PC-9 (cell line): ENCODE data around the gene DNASE1L3. TPM values are rescaled to one million over a fixed set of nuclear protein-coding genes. Genes with fewer than 3 reads are reported as not detected.
A peak's percentile ranks its signal among the peaks of the same experiment; 100 is the strongest.

Experiments used
- BruUV-seq: library from RNA; stranded (reverse); fragments of 400-500 nt; replicated peaks from 2 replicates; lab custom pipeline; 2021; lab: Mats Ljungman, UMichigan
- CTCF ChIA-PET: fragments of 300-600 bp; sonication (Branson Sonifier 250); formaldehyde crosslinking; loops from one replicate; lab custom pipeline; 2022; ENCODE audit warnings: antibody characterized with exemption; lab: Charles Lee
- POLR2A ChIA-PET: fragments of 300-600 bp; sonication (Branson Sonifier 250); formaldehyde crosslinking; loops from one replicate; lab custom pipeline; 2022; ENCODE audit warnings: antibody characterized with exemption; ENCODE audit not compliant: unreplicated experiment; lab: Charles Lee
- DNase-seq, 2 experiments: peaks; one replicate each; pipeline versions ENCODE4 v3.0.0 to v3.0.0-alpha.2; 2015 to 2022; ENCODE audit warnings: mixed read lengths in 1 of 2
- H2AFZ ChIP-seq: fragments of 200-600 bp; sonication (generic); 2 replicates; pipeline ENCODE4 v1.8.1; 2017; ENCODE audit warnings: antibody characterized with exemption
- H3F3A ChIP-seq: fragments of 200-600 bp; sonication (generic); 2 replicates; pipeline ENCODE4 v1.8.1; 2017; ENCODE audit warnings: antibody characterized with exemption, mild to moderate bottlenecking, low read depth; ENCODE audit not compliant: insufficient read depth
- H3K27ac ChIP-seq: fragments of 200-600 bp; sonication (generic); 2 replicates; pipeline ENCODE4 v1.6.1; 2016; ENCODE audit warnings: mixed run types
- H3K27me3 ChIP-seq: fragments of 200-600 bp; sonication (generic); 2 replicates; pipeline ENCODE4 v1.6.1; 2016; ENCODE audit warnings: low read depth, mixed run types; ENCODE audit not compliant: insufficient read depth
- H3K36me3 ChIP-seq: fragments of 200-600 bp; sonication (generic); 2 replicates; pipeline ENCODE4 v1.6.1; 2016; ENCODE audit warnings: low read depth, mixed run types
- H3K4me1 ChIP-seq: fragments of 200-600 bp; sonication (generic); replicated peaks from 2 replicates; pipeline ENCODE4 v1.6.1; 2016; ENCODE audit warnings: mixed run types; ENCODE audit not compliant: insufficient read depth
- H3K4me2 ChIP-seq: fragments of 200-600 bp; sonication (generic); 2 replicates; pipeline ENCODE4 v1.6.1; 2017; ENCODE audit warnings: mixed run types
- H3K4me3 ChIP-seq: fragments of 200-600 bp; sonication (generic); 2 replicates; pipeline ENCODE4 v1.6.1; 2016; ENCODE audit warnings: mixed run types
- H3K79me2 ChIP-seq: fragments of 200-600 bp; sonication (generic); 2 replicates; pipeline ENCODE4 v1.6.1; 2017; ENCODE audit warnings: low read depth, mixed run types
- H3K9me2 ChIP-seq: fragments of 200-600 bp; sonication (generic); 2 replicates; pipeline ENCODE4 v1.8.1; 2017; ENCODE audit warnings: mild to moderate bottlenecking; ENCODE audit not compliant: insufficient read depth
- H3K9me3 ChIP-seq: fragments of 200-600 bp; sonication (generic); 2 replicates; pipeline ENCODE4 v1.8.1; 2016; ENCODE audit warnings: low read depth; ENCODE audit not compliant: insufficient read depth
- H4K20me1 ChIP-seq: fragments of 200-600 bp; sonication (generic); 2 replicates; pipeline ENCODE4 v1.8.1; 2017; ENCODE audit not compliant: insufficient read depth
- CTCF ChIP-seq: fragments of 200-600 bp; sonication (generic); conservative IDR thresholded peaks from 2 replicates; pipeline ENCODE4 v1.6.1; 2017; ENCODE audit warnings: mixed run types, antibody characterized with exemption, mild to moderate bottlenecking, moderate library complexity
- EZH2 ChIP-seq: fragments of 200-600 bp; sonication (generic); IDR thresholded peaks from 2 replicates; pipeline ENCODE4 v1.8.0; 2017; ENCODE audit warnings: antibody characterized with exemption, low read depth
- intact Hi-C: fragments of 100-400 bp; cut with micrococcal nuclease; formaldehyde crosslinking; loops from one replicate; pipeline ENCODE4 v1.10.0; 2022; ENCODE audit not compliant: unreplicated experiment
- total RNA-seq: library from RNA; stranded (reverse); gene quantifications from 2 replicates; pipeline ENCODE4 v1.2.3, GENCODE V29; 2021

The DNASE1L3 gene
- total RNA-seq, 1 experiment from 2014 or later: not detected

- peaks cover 62% of the 10 kb centered on the region for H3K36me3 ChIP-seq
- H4K20me1 ChIP-seq: no peaks in the 10 kb centered on the region; the same call in 1 of the 2 replicates
- intact Hi-C loops: no loop called here
- no peaks in the 10 kb centered on the region for H3K9me3 ChIP-seq
- BruUV-seq: no TSS peak
- no peaks in the 10 kb centered on the region for H3K79me2 ChIP-seq
- no peak overlapping the region for H3K4me3 ChIP-seq
- no peaks in the 10 kb centered on the region for H3K27me3 ChIP-seq
- no peak overlapping the region for H3K27ac ChIP-seq
- peaks cover 20% of the 10 kb centered on the region for H3K4me1 ChIP-seq
- POLR2A ChIA-PET: interaction anchor here (0.6 kb wide), 1 partner anchor 116 kb away, joined by 5 read pairs; no protein-coding TSS in a partner anchor
- DNase-seq: no peak
- H3K9me2 ChIP-seq: no peaks in the 10 kb centered on the region
- H3F3A ChIP-seq: peaks cover 56% of the 10 kb centered on the region; the same call in 1 of the 2 replicates
- CTCF ChIA-PET: no interaction called here
- TF ChIP-seq CTCF: no peak
- TF ChIP-seq EZH2: no peak
- no peak overlapping the region for H3K4me2 ChIP-seq
- no peak overlapping the region for H2AFZ ChIP-seq
These were observed 45.6 kb downstream of the DNASE1L3 start for GRCh38 chr3:58164906-58165821.

GRCh38 chr3:58164199-58164879, 46.4 kb downstream of the DNASE1L3 start:
- DNase-seq: peak in 1 of 2 experiments; percentile 65
- ChIA-PET CTCF (no interaction called here), POLR2A (no interaction called here)
- Histone ChIP-seq H2AFZ (no peak overlapping the region), H3K4me2 (no peak overlapping the region), H3K4me1 (peaks cover 21% of the 10 kb centered on the region), H3F3A (peaks cover 53% of the 10 kb centered on the region; the same call in 1 of the 2 replicates), H4K20me1 (no peaks in the 10 kb centered on the region; the same call in 1 of the 2 replicates), H3K27me3 (no peaks in the 10 kb centered on the region), H3K9me3 (no peaks in the 10 kb centered on the region), H3K9me2 (no peaks in the 10 kb centered on the region), H3K79me2 (no peaks in the 10 kb centered on the region), H3K27ac (no peak overlapping the region), H3K36me3 (peaks cover 66% of the 10 kb centered on the region), H3K4me3 (no peak overlapping the region)
- intact Hi-C loops: no loop called here
- no TSS peak for BruUV-seq
- TF ChIP-seq EZH2 (no peak), CTCF (no peak)

DNA sequence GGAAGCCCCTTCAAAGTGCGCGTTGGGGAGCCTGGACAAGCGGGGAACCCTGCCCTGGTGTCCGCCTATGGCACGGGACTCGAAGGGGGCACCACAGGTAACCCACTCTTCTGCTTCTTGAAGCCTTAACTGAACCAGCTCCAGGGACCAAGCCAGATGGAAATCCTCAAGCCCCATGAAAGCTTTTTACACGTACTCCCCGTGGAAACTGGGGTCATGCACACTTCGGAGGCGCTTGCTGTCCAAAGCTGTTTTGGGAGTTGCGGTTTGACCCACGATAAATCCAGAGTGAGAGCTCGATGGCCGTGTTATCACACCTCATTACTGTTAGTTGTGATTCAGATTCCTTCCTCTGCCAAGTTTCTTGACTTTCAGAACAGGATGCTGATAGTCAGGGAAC, 47.5 kb downstream of the DNASE1L3 start:
- H3K9me3 ChIP-seq: no peaks in the 10 kb centered on the region
- peaks cover 68% of the 10 kb centered on the region for H3K36me3 ChIP-seq
- H3K79me2 ChIP-seq: no peaks in the 10 kb centered on the region
- ChIA-PET CTCF (no interaction called here), POLR2A (no interaction called here)
- H3K27ac ChIP-seq: no peak overlapping the region
- no peak overlapping the region for H3K4me2 ChIP-seq
- H3F3A ChIP-seq: peaks cover 45% of the 10 kb centered on the region; the same call in 1 of the 2 replicates
- no peaks in the 10 kb centered on the region; the same call in 1 of the 2 replicates for H4K20me1 ChIP-seq
- no TSS peak for BruUV-seq
- H3K27me3 ChIP-seq: no peaks in the 10 kb centered on the region
- H3K4me3 ChIP-seq: no peak overlapping the region
- H2AFZ ChIP-seq: no peak overlapping the region
- intact Hi-C loops: no loop called here
- TF ChIP-seq EZH2: no peak
- TF ChIP-seq CTCF: no peak
- peaks cover 21% of the 10 kb centered on the region for H3K4me1 ChIP-seq
- no peaks in the 10 kb centered on the region for H3K9me2 ChIP-seq
- DNase-seq: no peak
